ENCODE results near the gene CPSF3.

The CPSF3 gene

GRCh38 chr2:9423100-9423921 is at the start of gene CPSF3, which contains the start of gene ITGB1BP1:
TSS of gene CPSF3 (plus strand) at chr2:9423654. CDS start at chr2:9423774, 120 bp downstream.
TSS of gene ITGB1BP1 (minus strand) at chr2:9423528. CDS start at chr2:9418697, 4,831 bp downstream.
- peak; percentile 97 for DNase-seq (ENCODE audit: low read depth)

GRCh38 chr2:9374071-9374730 is 49.3 kb upstream of the CPSF3 start:
- no peak for DNase-seq (ENCODE audit: low read depth)

GRCh38 chr2:9375857-9376428 is 47.5 kb upstream of the CPSF3 start:
- DNase-seq (ENCODE audit: low read depth): no peak

GRCh38 chr2:9377461-9378097 is 45.9 kb upstream of the CPSF3 start:
- DNase-seq (ENCODE audit: low read depth): no peak

GRCh38 chr2:9378433-9379390 is 44.7 kb upstream of the CPSF3 start:
- peak; percentile 91 for DNase-seq (ENCODE audit: low read depth)

- DNase-seq (ENCODE audit: low read depth): no peak
Measured at GRCh38 chr2:9379391-9379755, 44.1 kb upstream of the CPSF3 start.

GRCh38 chr2:9380702-9381628 is 42.5 kb upstream of the CPSF3 start:
- DNase-seq (ENCODE audit: low read depth): peak; percentile 91

- peak; percentile 81 for DNase-seq (ENCODE audit: low read depth)
Measured at GRCh38 chr2:9382604-9383235, 40.7 kb upstream of the CPSF3 start.

- DNase-seq (ENCODE audit: low read depth): no peak
Measured at GRCh38 chr2:9384521-9384920, 38.9 kb upstream of the CPSF3 start.

- DNase-seq (ENCODE audit: low read depth): no peak
Measured at GRCh38 chr2:9385841-9386240, 37.6 kb upstream of the CPSF3 start.

- no peak for DNase-seq (ENCODE audit: low read depth)
Measured at GRCh38 chr2:9388199-9388681, 35.2 kb upstream of the CPSF3 start.

GRCh38 chr2:9388950-9389911 is 34.2 kb upstream of the CPSF3 start:
- DNase-seq (ENCODE audit: low read depth): no peak

GRCh38 chr2:9390151-9390850 is 33.2 kb upstream of the CPSF3 start:
- no peak for DNase-seq (ENCODE audit: low read depth)

GRCh38 chr2:9390991-9391390 is 32.5 kb upstream of the CPSF3 start:
- no peak for DNase-seq (ENCODE audit: low read depth)

- DNase-seq (ENCODE audit: low read depth): no peak
Measured at GRCh38 chr2:9391961-9392720, 31.3 kb upstream of the CPSF3 start.

- DNase-seq (ENCODE audit: low read depth): no peak
Measured at GRCh38 chr2:9392898-9393765, 30.3 kb upstream of the CPSF3 start.
